Bronchial epithelial cell (primary cell): Measurements from ENCODE around the gene PRKG1. TPM values are rescaled to one million over a fixed set of nuclear protein-coding genes. Genes with fewer than 3 reads are reported as not detected.
A peak's percentile ranks its signal among the peaks of the same experiment; 100 is the strongest.

Source experiments
- DNase-seq: peaks from one replicate; pipeline ENCODE4 v3.0.0-alpha.2; 2010; ENCODE audit warnings: low read depth
- FAIRE-seq: peaks from 2 replicates; lab custom pipeline; 2011; peaks lifted over from hg19 to GRCh38; lab: Jason Lieb, UNC
- H3K27me3 ChIP-seq: 2 replicates; pipeline ENCODE4 v1.5.1; 2011; ENCODE audit warnings: low read length; ENCODE audit not compliant: control insufficient read depth, insufficient read depth
- H3K36me3 ChIP-seq: 2 replicates; pipeline ENCODE4 v1.5.1; 2011; ENCODE audit warnings: low read length; ENCODE audit not compliant: control insufficient read depth, insufficient read depth
- H3K4me3 ChIP-seq: 2 replicates; pipeline ENCODE4 v1.5.1; 2011; ENCODE audit warnings: mild to moderate bottlenecking, low read depth, low read length, control low read depth
- total RNA-seq: library from RNA; depleted of rRNA; stranded (reverse); fragments of >200 nt; gene quantifications from 2 replicates; pipeline ENCODE4 v1.2.1, GENCODE V29; 2014
- TF ChIP-seq, protein P1 (sequence below): IDR thresholded peaks from 2 replicates; pipeline ENCODE4 v1.5.1; 2011; ENCODE audit warnings: mild to moderate bottlenecking, moderate library complexity, low read length, control low read depth, inconsistent platforms; ENCODE audit not compliant: insufficient read depth, severe bottlenecking

The PRKG1 gene
- total RNA-seq: 0.26 and 1.4 TPM in 2 replicates

DNA sequence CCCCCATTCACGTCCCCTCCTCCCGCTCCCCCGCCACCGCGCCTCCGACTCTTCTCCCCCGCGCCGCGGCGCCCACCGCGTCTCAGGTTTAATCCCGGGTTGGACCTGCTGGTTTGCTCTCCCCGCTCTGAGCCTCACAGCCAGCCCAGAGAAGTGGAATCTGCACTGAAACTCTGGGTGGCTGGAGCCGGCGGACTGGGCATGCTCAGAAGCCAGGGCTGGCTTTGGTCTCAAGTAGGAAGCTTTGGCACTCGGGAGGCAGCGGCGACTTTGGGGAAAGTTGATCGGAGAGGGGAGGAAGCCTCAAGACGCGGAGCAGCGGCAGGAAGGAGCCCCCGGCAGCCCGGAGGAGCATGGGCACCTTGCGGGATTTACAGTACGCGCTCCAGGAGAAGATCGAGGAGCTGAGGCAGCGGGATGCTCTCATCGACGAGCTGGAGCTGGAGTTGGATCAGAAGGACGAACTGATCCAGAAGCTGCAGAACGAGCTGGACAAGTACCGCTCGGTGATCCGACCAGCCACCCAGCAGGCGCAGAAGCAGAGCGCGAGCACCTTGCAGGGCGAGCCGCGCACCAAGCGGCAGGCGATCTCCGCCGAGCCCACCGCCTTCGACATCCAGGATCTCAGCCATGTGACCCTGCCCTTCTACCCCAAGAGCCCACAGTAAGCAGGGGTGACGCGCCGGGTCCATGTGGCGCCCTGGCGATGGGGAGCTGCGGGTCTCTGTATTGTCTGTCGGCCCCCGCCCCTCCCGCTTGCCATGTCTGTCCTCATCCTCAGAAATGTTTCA, at the start of gene PRKG1:
PRKG1 (plus strand) TSS at position 250 of the 791 bp plus-strand sequence.
- Histone ChIP-seq H3K4me3 (peak within 1 kb of the TSS; percentile 40), H3K27me3 (peaks cover 20% of the 10 kb centered on the region), H3K36me3 (no peaks in the 10 kb centered on the region)
- FAIRE-seq: no peak
- DNase-seq: peak; percentile 45
- TF ChIP-seq, protein P1, sequence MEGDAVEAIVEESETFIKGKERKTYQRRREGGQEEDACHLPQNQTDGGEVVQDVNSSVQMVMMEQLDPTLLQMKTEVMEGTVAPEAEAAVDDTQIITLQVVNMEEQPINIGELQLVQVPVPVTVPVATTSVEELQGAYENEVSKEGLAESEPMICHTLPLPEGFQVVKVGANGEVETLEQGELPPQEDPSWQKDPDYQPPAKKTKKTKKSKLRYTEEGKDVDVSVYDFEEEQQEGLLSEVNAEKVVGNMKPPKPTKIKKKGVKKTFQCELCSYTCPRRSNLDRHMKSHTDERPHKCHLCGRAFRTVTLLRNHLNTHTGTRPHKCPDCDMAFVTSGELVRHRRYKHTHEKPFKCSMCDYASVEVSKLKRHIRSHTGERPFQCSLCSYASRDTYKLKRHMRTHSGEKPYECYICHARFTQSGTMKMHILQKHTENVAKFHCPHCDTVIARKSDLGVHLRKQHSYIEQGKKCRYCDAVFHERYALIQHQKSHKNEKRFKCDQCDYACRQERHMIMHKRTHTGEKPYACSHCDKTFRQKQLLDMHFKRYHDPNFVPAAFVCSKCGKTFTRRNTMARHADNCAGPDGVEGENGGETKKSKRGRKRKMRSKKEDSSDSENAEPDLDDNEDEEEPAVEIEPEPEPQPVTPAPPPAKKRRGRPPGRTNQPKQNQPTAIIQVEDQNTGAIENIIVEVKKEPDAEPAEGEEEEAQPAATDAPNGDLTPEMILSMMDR: no peak

DNA sequence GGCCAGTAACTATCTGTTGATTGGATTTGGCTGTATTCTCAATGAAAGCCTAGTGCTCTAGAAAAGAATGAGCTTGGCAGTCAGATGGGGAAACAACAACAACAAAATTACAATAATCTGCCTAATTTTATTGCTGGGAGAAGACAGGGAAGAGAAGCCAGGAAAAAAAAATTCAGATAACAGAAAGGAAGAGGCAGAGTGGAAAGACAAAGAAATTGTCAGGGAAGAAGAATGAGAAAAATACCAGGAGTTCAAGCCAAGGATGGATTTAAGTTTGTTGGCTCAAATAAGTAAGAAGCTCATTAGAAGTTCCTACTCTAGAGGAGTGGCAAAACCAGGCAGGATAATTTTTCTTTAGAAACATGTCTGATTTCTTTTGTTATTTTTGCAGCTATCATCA, 45.9 kb upstream of the PRKG1 start:
- DNase-seq (no peak), FAIRE-seq (no peak)
- no peaks in the 10 kb centered on the region for H3K36me3 ChIP-seq
- no peak overlapping the region for H3K4me3 ChIP-seq
- TF ChIP-seq, protein P1: no peak
- no peaks in the 10 kb centered on the region for H3K27me3 ChIP-seq

DNA sequence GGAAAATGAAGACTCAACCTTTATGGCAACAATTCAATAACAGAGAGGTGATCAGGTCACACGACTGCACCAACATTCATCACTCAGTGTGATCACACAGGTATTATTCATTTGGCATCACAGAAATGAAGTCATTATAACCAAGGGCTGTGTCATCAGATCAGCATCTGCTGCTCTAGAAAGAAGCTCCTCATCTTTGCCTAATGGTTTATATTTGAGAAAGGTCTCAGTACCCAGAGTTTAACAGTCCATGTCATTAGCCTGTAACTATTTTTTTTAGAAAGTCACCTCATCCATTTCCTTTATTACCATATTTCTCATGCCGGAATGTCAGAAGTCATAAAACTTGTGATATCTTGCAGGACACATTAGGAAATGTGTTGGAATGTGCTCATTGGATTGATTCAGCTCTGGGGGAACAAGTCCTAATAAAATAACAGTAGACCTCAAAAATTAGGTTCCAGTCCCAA, 45.1 kb upstream of the PRKG1 start:
- Histone ChIP-seq H3K4me3 (no peak overlapping the region), H3K27me3 (no peaks in the 10 kb centered on the region), H3K36me3 (no peaks in the 10 kb centered on the region)
- DNase-seq (peak; percentile 62), FAIRE-seq (no peak)
- TF ChIP-seq, protein P1: no peak

DNA sequence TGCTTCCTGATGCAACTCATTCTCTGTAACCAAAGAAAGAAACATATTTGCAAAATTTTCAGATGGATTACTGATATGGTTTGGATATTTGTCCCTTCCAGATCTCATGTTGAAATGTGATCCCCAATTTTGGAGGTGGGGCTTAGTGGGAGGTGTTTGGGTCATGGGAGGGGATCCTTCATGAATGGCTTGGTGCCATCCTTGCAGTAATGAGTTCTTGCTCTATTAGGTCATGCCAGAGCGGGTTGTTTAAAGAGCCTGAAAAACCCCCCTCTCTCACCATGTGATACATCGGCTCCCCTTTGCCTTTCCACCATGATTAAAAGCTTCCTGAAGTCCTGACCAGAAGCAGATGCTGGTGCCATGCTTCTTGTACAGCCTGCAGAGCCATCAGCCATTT, 43.8 kb upstream of the PRKG1 start:
- FAIRE-seq (no peak), DNase-seq (no peak)
- TF ChIP-seq, protein P1: no peak
- Histone ChIP-seq H3K36me3 (no peaks in the 10 kb centered on the region), H3K27me3 (no peaks in the 10 kb centered on the region), H3K4me3 (no peak overlapping the region)

DNA sequence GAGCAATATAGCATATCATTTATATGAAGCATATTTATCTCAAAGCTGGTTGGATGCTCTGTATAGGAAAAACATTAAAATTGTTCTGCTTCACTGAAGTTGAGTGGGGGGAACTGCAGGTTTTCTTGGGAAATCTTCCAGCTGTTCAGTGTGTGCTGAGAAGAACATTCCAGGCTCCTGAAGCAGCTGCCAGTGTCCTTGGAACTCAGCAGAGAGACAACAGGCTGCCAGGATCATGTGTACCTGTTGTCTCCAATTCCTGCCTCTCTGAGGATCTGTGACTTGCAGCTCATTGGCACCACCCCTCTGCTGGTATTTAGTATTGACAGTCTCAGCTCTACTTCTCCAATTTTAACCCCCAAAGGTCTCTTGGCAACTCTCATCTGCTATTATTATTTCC, 42.3 kb upstream of the PRKG1 start:
- TF ChIP-seq, protein P1: no peak
- Histone ChIP-seq H3K27me3 (no peaks in the 10 kb centered on the region), H3K4me3 (no peak overlapping the region), H3K36me3 (no peaks in the 10 kb centered on the region)
- FAIRE-seq (no peak), DNase-seq (no peak)

DNA sequence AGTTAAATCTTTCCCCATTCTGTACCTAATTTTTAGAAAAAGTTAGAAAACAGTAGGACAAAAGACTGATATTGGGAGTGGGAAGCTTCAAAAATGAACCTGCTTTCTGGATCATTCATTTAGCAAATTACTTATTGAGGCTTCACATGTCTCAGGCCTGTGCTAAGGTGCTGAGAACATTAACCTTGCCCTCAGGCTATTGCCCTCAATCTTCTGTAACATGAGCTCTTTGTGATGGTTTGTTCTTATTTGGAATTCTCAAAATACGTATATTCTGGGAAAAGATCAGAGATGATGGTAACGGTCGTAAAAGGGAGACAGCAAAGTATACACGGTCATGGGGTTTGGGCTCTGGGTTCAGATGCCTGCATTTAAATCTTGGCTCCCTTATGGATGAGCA, 39.5 kb upstream of the PRKG1 start:
- H3K36me3 ChIP-seq: no peaks in the 10 kb centered on the region
- H3K27me3 ChIP-seq: no peaks in the 10 kb centered on the region
- TF ChIP-seq, protein P1: no peak
- no peak overlapping the region for H3K4me3 ChIP-seq
- no peak for DNase-seq
- no peak for FAIRE-seq
